ENCODE measurements around the gene S100A1.
A peak's percentile ranks its signal among the peaks of the same experiment; 100 is the strongest.
"Not testable (repeated sequence)": the region's sequence is repeated elsewhere in the genome, so short reads cannot be mapped to it uniquely, and the experiment has no call there.

The S100A1 gene

GRCh38 chr1:153658400-153659174 lies 30.4 kb downstream of the S100A1 start, which contains the start of gene SNAPIN:
SNAPIN (plus strand) TSS chr1:153658703; CDS start chr1:153658744, 41 bp downstream.
- DNase-seq: peak; percentile 87

GRCh38 chr1:153659175-153659534 lies 30.9 kb downstream of the S100A1 start:
- DNase-seq: no peak

- no peak for DNase-seq
Observed at GRCh38 chr1:153659656-153660055, 31.4 kb downstream of the S100A1 start.

- DNase-seq: no peak
Observed at GRCh38 chr1:153661111-153661708, 33.0 kb downstream of the S100A1 start.

GRCh38 chr1:153662269-153662668 lies 34.0 kb downstream of the S100A1 start:
- DNase-seq: no peak

- DNase-seq: no peak
Observed at GRCh38 chr1:153663211-153663610, 35.0 kb downstream of the S100A1 start.

GRCh38 chr1:153667439-153667838 lies 39.2 kb downstream of the S100A1 start:
- DNase-seq: no peak

GRCh38 chr1:153668672-153669071 lies 40.4 kb downstream of the S100A1 start:
- DNase-seq: not testable (repeated sequence)

- no peak for DNase-seq
Observed at GRCh38 chr1:153669606-153670005, 41.4 kb downstream of the S100A1 start.

- no peak for DNase-seq
Observed at GRCh38 chr1:153670257-153670858, 42.1 kb downstream of the S100A1 start.

GRCh38 chr1:153670859-153671627 lies 42.8 kb downstream of the S100A1 start, which contains the start of gene ILF2:
ILF2 (minus strand) TSS chr1:153670993; CDS start chr1:153670922, 71 bp downstream.
- DNase-seq: peak; percentile 99

- DNase-seq: peak; percentile 46
Observed at GRCh38 chr1:153671628-153672353, 43.6 kb downstream of the S100A1 start.

GRCh38 chr1:153673511-153673910 lies 45.3 kb downstream of the S100A1 start:
- DNase-seq: no peak

- DNase-seq: peak; percentile 25
Observed at GRCh38 chr1:153677718-153678518, 49.7 kb downstream of the S100A1 start.

GRCh38 chr1:153678519-153679336 lies 50.5 kb downstream of the S100A1 start, which contains the start of gene NPR1:
NPR1 (plus strand) TSS chr1:153678688; CDS start chr1:153679109, 421 bp downstream.
- no peak for DNase-seq

GRCh38 chr1:153679337-153680119 lies 51.3 kb downstream of the S100A1 start:
- DNase-seq: peak; percentile 26

- DNase-seq: no peak
Observed at GRCh38 chr1:153680120-153680403, 51.8 kb downstream of the S100A1 start.

All from central memory CD4-positive, alpha-beta T cell (primary cell).